ENCODE data around the gene TSPAN5.
"Not testable (repeated sequence)": the region's sequence is repeated elsewhere in the genome, so short reads cannot be mapped to it uniquely, and the experiment has no call there.

Gene TSPAN5

DNA sequence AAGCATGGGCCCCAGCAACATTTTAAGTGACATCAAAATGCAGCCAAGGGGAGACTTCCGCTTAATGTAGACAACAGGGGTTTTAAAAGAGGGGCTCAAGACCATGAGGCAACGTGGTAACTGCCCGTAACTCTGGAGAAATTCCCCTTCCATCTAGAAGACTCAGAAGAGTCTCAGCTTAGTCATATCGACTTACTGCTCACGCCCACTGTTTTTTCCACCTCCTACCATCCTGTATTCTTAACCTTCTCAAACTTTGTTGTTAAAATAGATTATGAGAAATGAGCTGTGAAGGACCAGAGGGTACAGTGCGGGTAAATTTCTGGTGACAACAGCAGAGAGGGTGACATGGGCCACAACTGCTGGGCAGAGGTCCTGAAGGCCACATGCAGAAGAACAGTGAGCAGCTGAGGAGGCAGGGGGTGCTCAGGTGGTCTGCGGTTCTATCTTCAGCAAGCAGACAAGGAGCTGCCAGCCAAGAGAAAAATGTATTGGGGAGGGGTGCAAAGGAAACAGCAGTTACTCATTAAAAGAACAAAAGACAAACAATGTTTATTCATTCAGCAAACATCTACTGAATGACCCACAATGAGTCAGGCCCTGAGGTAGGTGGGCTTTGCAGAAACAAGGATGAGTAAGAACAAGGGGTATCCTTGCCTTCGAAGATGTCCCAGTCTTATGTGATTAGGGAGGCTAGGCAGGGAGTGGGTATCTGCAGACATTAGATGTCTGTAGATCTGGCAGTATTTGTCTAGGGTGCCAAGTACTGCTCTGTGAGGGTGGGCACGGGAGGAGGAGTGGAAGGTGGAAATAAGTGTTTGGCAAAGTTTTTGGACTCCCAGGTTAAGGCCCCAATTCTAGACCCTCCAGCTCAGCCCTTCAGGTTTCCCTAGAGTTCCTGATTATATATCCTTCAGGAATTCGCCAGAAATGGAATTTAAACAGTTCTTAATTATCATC lies 175.3 kb downstream of the TSPAN5 start:
- DNase-seq = peak; percentile 84

DNA sequence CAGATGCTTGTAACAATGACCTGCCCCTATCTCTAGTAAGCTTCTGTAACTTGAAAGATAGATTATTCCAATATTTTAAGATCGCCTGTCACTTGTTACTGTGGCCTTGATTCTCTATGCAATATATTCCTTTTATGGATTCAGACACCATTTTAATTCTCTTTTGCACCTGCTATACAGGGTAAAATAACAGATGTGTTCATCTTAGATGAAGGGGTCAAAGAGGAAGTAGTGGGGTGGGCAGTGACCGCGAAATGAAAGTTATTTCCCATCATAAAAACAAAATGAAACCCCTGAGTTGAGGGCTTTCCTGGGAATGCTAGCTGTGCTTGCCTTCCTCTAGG lies 175.9 kb downstream of the TSPAN5 start:
- no peak for DNase-seq

DNA sequence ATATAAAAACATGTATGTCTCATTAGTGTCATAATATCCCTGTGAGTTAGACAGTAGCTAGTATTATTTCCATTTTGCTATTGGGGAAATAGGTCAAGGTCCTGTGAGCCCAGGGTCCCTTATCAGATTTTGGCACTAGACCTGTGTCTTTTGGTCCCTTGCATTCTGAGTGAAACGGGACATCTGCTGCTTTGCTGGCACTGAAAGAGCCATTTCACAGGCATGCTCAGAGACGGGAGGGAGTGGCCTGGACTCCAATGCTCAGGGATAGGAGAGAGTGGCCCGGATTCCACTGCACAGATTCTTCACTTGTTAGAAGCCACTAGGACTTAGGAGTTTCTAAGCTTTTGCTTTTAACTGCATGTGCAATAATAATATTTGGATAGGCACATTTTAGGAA lies 177.2 kb downstream of the TSPAN5 start:
- no peak for DNase-seq

DNA sequence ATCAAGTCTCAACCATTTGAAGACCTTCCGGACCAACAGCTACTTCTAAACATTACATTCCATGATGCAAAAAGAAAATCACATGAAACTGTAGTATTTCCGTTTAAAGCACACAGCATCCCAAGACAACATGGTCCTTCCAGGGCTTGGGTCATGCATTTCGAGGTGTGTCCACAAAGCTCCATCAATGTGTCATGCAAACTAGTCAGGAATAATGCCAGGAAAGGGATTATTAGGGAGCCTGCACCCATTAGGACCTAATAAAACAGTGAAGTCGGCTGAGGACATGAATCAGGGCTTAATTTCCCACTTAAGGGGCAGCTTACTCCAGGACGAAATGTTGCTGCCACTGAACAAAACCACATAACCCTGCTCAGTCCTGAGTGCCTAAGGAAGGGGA lies 177.9 kb downstream of the TSPAN5 start:
- DNase-seq = no peak

DNA sequence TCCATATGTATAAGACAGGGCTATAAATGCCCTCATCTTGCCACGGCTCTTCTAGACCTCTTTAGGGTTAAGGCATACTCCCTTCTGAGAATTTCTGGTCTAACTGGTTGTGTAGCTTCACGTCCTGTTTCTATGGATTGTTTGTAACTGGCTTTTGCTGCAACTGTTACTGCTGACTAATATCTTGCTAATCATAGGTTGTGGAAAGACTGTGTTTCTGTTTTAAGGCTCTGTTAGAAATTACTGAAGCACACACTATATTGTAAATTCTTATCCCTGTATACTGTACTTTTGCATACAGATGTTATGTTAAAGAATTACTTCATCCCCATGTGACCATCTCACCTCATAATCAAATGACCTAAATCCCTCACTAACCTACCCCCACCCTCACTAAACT lies 178.8 kb downstream of the TSPAN5 start:
- DNase-seq = peak; percentile 78

DNA sequence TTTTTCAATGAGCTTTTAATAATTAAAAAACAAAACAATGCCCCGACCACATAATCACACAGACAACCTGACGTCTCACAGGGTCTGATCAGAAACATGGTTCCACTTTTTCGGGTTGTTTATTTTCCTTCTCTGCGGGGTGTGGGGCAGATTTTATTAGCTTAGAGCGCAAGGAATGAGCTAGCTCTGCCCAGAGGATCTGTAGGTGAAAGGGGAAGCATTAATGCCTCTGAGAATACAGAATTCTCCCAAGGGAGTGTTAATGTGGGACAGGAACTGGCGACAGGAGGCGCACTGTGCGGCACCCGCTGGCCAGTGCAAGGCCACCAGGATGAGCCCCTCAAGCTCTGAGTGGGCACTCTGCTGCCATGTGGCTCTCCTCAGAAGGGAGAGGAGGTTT lies 181.5 kb downstream of the TSPAN5 start:
- DNase-seq = no peak

DNA sequence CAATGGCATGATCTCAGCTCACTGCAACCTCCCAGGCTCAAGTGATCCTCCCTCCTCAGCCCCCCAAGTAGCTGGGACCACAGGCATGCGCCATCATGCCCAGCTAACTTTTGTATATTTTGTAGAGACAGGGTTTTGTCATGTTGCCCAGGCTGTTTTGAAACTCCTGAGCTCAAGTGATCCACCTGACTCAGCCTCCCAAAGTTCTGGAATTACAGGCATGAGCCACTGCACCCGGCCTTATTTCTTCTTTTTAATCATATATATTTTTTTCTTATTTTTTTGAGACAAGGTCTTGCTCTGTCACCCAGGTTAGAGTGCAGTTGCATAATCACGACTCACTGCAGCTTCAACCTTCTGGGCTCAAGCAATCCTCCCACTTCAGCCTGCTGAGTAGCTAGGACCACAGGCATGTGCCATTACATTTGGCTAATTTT lies 184.0 kb downstream of the TSPAN5 start:
- DNase-seq = no peak

DNA sequence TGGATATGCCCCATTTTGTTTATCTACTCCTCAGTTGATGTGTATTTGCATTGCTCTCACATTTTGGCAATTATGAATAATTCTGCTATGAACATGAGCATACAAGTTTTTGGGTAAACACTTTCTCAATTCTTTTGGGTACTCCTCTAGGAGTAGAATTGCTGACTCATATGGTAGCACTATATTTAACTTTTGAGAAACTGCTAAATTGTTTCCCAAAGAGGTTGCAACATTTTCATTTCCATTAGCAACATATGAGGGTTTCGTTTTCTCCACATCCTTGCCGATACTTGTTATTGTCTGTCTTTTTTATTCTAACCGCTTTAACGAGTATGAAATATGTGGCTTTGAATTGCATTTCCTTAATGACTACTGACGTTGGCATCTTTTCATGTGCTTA lies 185.4 kb downstream of the TSPAN5 start:
- DNase-seq = no peak

DNA sequence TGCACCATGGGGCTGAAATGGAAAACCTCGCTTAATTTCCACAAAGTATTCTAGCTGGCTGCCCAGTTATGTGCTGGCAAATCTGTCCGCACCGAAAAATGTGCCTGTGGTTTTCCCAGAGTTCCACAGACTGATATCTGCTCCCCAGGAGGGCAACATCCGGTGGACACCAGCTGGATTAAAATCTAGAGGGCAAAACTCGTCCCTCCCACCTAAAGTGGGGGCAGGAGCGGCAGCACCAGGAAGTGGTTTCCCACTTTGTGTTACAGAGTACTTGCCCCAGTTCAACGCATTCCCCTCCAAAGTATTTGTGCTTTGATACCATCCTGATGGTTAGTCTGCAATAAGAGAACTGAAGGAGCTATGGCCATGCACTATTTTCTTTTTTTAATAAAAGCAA lies 187.6 kb downstream of the TSPAN5 start:
- no peak for DNase-seq

DNA sequence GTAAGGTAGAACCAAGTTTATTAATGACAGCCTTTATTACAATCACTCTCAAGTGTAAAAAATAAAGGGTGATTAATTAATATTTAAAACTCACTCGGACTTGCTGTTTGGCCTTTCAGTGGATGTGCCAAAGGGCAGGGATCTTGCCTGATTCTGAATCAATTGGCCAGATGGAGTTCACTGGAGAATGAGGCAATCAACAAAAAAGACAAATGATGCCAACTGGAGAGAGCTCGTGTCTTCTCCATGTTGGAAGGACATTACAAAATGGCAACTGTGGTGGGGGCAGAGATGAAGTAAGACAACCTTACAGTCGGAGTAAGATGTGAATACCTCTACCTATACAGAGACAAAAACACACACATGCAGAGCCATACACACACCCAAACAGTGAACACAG lies 188.0 kb downstream of the TSPAN5 start:
- no peak for DNase-seq

DNA sequence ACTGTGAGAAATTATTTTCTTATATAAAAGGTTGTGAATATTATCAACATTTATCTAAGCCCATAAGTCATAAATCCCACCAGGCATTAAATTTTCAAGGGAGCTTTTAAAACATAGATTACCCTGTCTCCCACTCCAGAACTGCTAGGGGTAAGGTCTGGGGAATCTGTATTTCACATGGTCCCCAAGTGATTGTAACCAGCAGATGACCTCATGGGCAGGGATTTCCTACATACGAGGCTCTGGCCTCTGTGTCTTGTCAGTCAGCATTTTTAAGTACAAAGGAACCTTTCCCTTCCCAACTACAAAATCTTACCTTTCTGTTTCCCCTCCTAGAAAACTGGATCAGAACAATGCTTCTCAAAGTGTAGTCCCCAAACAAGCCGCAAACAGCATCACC lies 188.6 kb downstream of the TSPAN5 start:
- no peak for DNase-seq

DNA sequence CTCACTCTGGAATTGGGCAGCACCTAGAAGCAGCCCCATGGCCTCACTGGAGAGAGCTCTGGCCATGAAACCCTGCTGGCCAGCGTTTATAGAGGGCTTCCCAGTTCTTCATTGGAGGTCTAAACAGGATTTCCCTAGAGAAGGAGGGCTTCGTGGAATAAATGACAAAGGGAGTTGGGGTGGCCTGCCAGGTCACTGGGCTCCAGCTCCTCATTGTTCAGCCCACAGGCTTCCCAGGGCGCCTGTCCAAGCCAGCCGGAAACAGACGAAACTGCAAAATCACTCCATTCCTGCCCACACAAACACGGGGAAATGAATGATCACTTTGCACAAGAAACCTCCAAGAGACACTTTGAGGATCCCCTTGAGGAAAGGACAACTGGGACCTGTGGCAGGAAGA lies 189.7 kb downstream of the TSPAN5 start:
- no peak for DNase-seq

DNA sequence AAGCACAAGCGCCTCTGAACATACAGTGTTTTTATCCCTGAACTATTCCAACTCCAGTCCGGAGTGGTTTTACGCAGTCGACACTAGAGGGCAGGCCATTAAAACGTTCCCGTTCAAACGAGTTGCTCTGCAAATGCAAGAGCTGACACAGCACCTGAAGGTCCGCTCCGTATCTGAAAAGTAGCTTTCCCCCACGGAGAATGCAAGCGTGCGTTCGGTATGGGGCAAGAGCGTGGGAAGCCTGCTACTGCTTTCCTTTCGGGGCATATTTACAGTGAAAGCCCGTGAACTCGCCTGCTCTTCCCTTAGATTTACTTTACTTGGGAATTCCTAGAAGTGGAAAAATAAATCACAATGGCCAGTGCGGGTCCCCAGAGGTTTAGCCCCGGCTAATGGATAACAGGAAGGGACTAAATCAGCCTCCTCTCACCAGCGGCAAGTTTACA lies 190.8 kb downstream of the TSPAN5 start:
- peak; percentile 89 for DNase-seq

DNA sequence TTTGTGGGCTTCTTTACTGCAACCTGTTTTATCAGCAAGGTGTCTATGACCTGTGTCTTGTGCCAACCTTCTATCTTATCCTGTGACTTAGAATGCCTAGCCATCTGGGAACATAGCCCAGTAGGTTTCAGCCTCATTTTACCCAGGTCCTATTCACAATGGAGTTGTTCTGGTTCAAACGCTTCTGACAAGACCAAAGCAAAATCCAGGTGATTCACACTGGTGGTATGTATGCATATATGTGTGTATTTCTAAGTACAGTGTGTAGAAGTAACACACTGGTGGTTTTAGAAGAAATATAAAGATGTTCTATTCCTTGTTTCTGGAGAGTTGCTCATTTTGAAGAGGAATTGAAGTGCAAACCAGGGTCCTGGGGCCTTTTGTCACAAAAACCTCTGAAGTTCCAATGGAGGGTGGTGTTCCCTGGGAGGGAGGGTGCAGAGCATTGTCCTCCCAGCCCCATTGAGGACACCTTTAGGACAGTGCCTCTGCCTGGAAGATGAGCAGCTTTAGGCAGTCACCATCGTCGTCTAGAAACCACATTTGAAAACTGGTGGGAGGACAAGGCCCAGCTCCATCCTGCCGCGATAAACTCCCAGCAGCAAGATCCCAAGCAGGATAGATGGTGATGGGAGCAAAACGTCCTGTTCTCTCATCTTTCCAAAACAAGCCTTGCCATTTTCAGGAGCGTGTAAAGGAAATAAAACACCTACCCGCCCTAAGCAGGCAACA lies 191.4 kb downstream of the TSPAN5 start:
- no peak for DNase-seq

DNA sequence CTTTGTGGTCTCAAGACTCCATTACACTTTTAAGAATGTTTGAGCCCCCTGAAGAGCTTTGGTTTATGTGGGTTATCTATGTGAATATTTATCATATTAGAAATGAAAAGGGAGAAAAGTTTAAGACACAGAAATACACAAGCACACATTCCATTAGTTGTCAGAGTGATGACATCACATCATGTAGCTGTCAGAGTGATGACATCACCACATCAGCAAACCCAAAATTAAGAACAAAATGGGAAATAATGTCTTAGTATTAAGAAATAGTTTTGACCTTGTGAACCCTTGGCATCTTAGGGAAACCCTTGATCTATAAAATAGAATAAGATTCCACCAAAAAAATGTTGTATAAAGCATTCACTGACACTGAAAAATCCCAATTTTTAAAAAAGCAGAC lies 195.9 kb downstream of the TSPAN5 start:
- no peak for DNase-seq

DNA sequence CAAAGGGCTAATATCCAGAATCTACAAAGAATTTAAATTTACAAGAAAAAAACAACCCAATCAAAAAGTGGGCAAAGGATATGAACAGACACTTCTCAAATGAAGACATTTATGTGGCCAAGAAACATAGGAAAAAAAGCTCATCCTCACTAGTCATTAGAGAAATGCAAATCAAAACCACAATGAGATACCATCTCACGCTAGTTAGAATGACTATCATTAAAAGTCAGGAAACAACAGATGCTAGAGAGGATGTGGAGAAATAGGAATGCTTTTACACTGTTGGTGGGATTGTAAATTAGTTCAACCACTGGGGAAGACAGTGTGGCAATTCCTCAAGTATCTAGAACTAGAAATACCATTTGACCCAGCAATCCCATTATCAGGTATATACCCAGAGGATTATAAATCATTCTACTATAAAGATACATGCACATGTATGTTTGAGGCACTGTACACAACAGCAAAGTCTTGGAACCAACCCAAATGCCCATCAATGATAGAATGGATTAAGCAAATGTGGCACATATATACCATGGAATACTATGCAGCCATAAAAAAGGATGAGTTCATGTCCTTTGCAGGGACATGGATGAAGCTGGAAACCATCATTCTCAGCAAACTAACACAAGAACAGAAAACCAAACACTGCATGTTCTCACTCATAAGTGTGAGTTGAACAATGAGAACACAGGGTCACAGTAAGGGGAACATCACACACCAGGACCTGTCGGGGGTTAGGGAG lies 197.1 kb downstream of the TSPAN5 start:
- not testable (repeated sequence) for DNase-seq

DNA sequence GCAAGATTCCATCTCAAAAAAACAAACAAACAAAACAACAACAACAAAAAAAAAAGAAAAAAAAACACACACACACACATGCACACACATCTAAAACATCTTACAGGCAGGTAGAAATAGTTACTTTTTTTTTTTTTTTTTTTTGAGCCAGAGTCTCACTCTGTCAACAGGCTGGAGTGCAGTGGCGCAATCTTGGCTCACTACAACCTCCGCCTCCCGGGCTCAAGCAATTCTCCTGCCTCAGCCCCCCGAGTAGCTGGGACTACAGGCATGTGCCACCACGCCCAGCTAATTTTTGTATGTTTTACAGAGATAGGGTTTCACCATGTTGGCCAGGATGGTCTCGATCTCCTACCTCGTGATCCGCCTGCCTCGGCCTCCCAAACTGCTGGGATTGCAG lies 201.0 kb downstream of the TSPAN5 start:
- DNase-seq = not testable (repeated sequence)

DNA sequence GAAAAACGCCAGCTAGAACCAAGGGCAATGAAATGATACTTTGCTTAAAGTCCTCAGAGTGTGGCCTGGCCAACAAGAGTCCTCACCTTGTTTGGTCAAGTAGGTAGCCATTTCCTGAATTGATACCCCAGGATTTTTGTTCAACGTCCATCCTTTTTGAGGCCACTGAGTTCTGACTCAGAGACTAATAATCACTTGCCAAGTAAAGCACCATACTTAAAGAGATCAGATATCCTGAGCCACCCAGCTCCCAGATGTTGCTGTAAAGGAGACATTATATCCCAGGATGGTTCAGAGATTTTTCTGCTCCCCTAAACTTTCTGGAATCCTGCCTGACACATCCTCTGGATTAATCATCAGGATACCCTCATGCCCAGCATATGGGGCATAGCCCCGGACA lies 206.3 kb downstream of the TSPAN5 start:
- no peak for DNase-seq

DNA sequence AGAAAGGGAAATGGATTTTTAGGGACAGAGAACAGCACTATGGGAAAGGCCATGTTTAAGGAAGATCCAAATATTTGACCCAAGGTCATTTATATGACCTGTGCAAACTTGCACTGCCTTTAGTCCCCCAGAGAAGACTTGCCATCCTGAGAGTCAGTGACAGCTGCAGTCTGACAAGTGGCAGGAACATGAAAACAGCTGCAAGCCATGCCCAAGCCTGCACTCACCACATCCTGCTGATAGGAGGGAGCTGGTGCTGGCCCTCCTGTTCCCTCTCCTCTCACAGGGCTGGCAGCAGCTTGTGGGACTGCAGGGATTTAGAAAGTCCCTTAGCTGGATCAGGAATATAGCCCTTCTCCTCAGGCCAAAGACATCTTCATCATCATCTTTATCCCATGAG lies 209.5 kb downstream of the TSPAN5 start:
- peak; percentile 44 for DNase-seq

DNA sequence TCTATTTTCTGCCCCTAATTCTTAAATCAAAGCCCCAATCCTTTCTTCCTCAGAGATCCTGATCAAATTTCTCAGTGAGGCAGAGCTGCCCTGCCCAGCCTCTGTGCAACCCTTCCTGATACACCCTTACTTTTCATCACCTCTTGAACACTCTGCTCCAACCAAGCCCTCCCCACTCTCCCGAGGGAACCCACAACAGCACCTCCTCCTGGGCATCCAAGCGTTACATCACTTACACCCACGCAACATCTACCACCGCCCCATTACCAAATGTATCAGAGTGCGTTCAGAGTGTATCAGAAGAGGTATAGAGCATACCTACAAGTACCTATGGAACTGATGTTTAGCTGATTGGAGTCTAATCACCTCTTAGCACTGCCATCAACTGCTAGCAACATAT lies 210.8 kb downstream of the TSPAN5 start:
- peak; percentile 10 for DNase-seq

DNA sequence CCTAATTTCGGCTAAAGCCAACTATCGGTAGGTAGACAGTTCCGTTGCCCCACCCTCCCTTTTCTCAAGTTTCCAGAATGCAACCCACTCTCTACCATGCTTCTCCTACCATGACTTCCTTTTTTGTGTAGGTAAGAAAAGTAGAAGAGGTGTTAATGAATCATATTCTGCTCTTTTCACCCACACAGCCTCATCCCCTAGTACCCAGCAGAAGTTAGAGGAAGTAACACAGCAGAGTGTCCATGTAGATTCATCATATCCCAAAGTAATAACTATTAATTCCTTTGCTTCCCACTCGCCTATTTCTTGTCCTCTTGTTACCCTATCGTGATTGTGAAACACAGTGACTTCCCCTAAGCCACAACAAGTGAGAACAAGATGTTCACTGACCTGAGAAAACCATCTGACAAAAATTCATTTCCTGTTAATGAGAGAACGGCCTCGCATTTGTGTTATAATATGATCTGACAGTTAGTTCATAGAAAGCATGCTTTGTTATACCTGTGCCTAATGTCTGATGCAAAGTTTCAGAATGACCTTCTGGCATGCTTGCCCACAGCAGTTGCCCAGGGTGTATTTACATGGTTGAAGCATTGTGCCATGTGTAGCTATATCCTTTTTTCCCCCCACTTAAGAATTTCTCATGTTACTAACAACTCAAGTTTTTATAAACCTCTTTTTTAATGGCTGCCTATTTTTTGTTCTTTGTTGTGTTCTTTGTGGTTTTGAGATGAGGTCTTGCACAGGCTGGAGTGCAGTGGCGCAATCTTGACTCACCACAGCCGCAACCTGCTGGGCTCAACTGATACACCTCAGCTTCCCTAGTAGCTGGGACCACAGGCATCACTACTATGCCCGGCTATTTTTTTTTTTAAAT lies 211.7 kb downstream of the TSPAN5 start:
- DNase-seq = peak; percentile 80

DNA sequence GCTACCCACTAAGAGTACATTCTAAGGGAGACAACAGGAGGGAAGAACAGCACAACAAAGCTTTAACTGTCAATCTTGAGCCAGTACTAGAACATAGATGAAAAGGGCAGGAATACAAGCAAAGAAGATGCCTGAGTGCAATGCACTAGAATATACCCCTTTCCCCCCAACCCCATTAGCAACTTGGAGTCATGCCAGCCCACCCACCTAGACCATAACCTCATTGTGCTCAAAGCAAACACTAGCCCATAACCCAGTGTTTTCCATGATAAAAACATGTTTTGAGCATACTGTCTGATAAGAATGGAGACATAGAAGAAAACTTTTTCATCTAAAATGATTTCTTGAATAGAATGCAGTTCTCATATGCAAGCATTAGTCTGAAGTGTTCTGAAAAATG lies 214.0 kb downstream of the TSPAN5 start:
- no peak for DNase-seq
